Spleen (tissue), 7 donors: ENCODE measurements around the gene AGBL1.

ENCODE experiments used
- CTCF ChIP-seq, 11 experiments: fragments of 200-600 bp in 7 of 11; fragments of 450-650 bp in 4 of 11; sonication (generic) in 4 of 11; IDR thresholded peaks in 8 of 11; conservative IDR thresholded peaks in 3 of 11; 1 replicate in 7 of 11; 2 replicates in 4 of 11; pipeline versions ENCODE4 v1.4.0 to v1.8.0; 2016 to 2021; ENCODE audit warnings: antibody characterized with exemption in 11 of 11, inconsistent platforms in 4 of 11, mild to moderate bottlenecking in 1 of 11
- POLR2A ChIP-seq, 3 donors: fragments of 450-650 bp; IDR thresholded peaks; one replicate each; pipeline ENCODE4 v1.5.1; 2017; ENCODE audit warnings: antibody characterized with exemption in 3 of 3, mild to moderate bottlenecking in 1 of 3
- POLR2AphosphoS5 ChIP-seq, 3 donors: sonication (generic); formaldehyde crosslinking; IDR thresholded peaks; one replicate each; pipeline ENCODE4 v1.5.1; 2017; ENCODE audit warnings: antibody characterized with exemption in 3 of 3
- donor health status: DM: no; HTN: no; CAD: no; lungs with moderate emphysema.
- donor health status: DM: no; HTN: no; CAD: no.
- donor health status: DM: no; HTN: no; CAD: no.

- no peak for TF ChIP-seq CTCF (IDR thresholded peaks at IDR 0.05 in 8 of 11, conservative IDR thresholded peaks at IDR 0.05 in 3 of 11)
- no peak for TF ChIP-seq POLR2A (IDR thresholded peaks at IDR 0.05)
- TF ChIP-seq POLR2AphosphoS5 (IDR thresholded peaks at IDR 0.05), result no peak
These were observed 692.8 kb downstream of the AGBL1 start for GRCh38 chr15:86772369-86773059.
